HEK293 (cell line): ENCODE results near the gene ARMH4.

Experiments
- CTCF ChIP-seq: fragments of 450-650 bp; formaldehyde crosslinking; IDR thresholded peaks from 2 replicates; pipeline ENCODE4 v1.5.1; 2016; ENCODE audit warnings: missing biosample characterization, missing genetic modification characterization
- MEIS1 ChIP-seq: sonication (generic); formaldehyde crosslinking; IDR thresholded peaks from 2 replicates; pipeline ENCODE4 v1.8.1; 2022; ENCODE audit warnings: missing genetic modification reagents, mild to moderate bottlenecking, borderline replicate concordance
- ZNF214 ChIP-seq: fragments of 450-650 bp; formaldehyde crosslinking; IDR thresholded peaks from 2 replicates; pipeline ENCODE4 v1.5.1; 2017; ENCODE audit warnings: missing biosample characterization, mild to moderate bottlenecking, missing genetic modification characterization, borderline replicate concordance

GRCh38 chr14:57976701-57977100 lies 175.3 kb downstream of the ARMH4 start:
- TF ChIP-seq CTCF (tag by site-specific recombination) (no peak), ZNF214 (tag by site-specific recombination) (no peak), MEIS1 (CRISPR knock-in tag) (no peak)
